H9 (cell line): ENCODE measurements around the gene STIMATE. TPM values are rescaled to one million over a fixed set of nuclear protein-coding genes. Genes with fewer than 3 reads are reported as not detected.

Experiments used
- DNase-seq: peaks from one replicate; pipeline ENCODE4 v3.0.0-alpha.2; 2017
- H2AFZ ChIP-seq: one replicate; pipeline ENCODE4 v1.6.1; 2013; ENCODE audit warnings: mild to moderate bottlenecking, low read length, control low read depth, moderate library complexity
- H2AK5ac ChIP-seq: 2 replicates; pipeline ENCODE4 v1.6.1; 2013; ENCODE audit warnings: low read length, control low read depth, mixed read lengths; ENCODE audit not compliant: insufficient read length
- H2BK120ac ChIP-seq: one replicate; pipeline ENCODE4 v1.6.1; 2013; ENCODE audit warnings: low read depth, mild to moderate bottlenecking, low read length, control low read depth, inconsistent platforms; ENCODE audit not compliant: poor library complexity, severe bottlenecking
- H2BK12ac ChIP-seq: 2 replicates; pipeline ENCODE4 v1.6.1; 2013; ENCODE audit warnings: low read length, control low read depth, mixed read lengths, low read depth; ENCODE audit not compliant: insufficient read length
- H2BK15ac ChIP-seq: 2 replicates; pipeline ENCODE4 v1.6.1; 2013; ENCODE audit warnings: low read depth, low read length, control low read depth
- H2BK20ac ChIP-seq: one replicate; pipeline ENCODE4 v1.6.1; 2013; ENCODE audit warnings: low read depth, mild to moderate bottlenecking, low read length, control low read depth, inconsistent platforms; ENCODE audit not compliant: poor library complexity, severe bottlenecking
- H2BK5ac ChIP-seq: 2 replicates; pipeline ENCODE4 v1.6.1; 2013; ENCODE audit warnings: low read length, control low read depth, mixed read lengths; ENCODE audit not compliant: insufficient read length
- H3K14ac ChIP-seq: 2 replicates; pipeline ENCODE4 v1.6.1; 2013; ENCODE audit warnings: low read length, control low read depth; ENCODE audit not compliant: insufficient read depth
- H3K18ac ChIP-seq: 2 replicates; pipeline ENCODE4 v1.6.1; 2013; ENCODE audit warnings: low read depth, mild to moderate bottlenecking, mixed read lengths, low read length, control low read depth; ENCODE audit not compliant: insufficient read length
- H3K23ac ChIP-seq: 2 replicates; pipeline ENCODE4 v1.6.1; 2013; ENCODE audit warnings: low read length, control low read depth, mixed read lengths, low read depth; ENCODE audit not compliant: insufficient read length
- H3K23me2 ChIP-seq: 2 replicates; pipeline ENCODE4 v1.6.1; 2013; ENCODE audit warnings: low read depth, mild to moderate bottlenecking, mixed read lengths, low read length, control low read depth; ENCODE audit not compliant: insufficient read length, poor library complexity, severe bottlenecking
- H3K27ac ChIP-seq: 2 replicates; pipeline ENCODE4 v1.5.1; 2013; ENCODE audit warnings: low read length, control low read depth, mixed read lengths, low read depth; ENCODE audit not compliant: insufficient read length
- H3K27me3 ChIP-seq: 2 replicates; pipeline ENCODE4 v1.6.1; 2013; ENCODE audit warnings: low read length, control low read depth, inconsistent platforms; ENCODE audit not compliant: insufficient read depth
- H3K4ac ChIP-seq: 2 replicates; pipeline ENCODE4 v1.6.1; 2013; ENCODE audit warnings: low read depth, mild to moderate bottlenecking, control low read depth, inconsistent platforms, low read length, moderate library complexity
- H3K4me1 ChIP-seq: 2 replicates; pipeline ENCODE4 v1.6.1; 2013; ENCODE audit warnings: low read length, control low read depth, inconsistent platforms; ENCODE audit not compliant: insufficient read depth
- H3K4me2 ChIP-seq: 2 replicates; pipeline ENCODE4 v1.6.1; 2013; ENCODE audit warnings: low read length, control low read depth, mixed read lengths; ENCODE audit not compliant: insufficient read length, insufficient read depth
- H3K56ac ChIP-seq: 2 replicates; pipeline ENCODE4 v1.6.1; 2013; ENCODE audit warnings: low read depth, mild to moderate bottlenecking, mixed read lengths, low read length, control low read depth; ENCODE audit not compliant: insufficient read length
- H3K79me1 ChIP-seq: 2 replicates; pipeline ENCODE4 v1.6.1; 2013; ENCODE audit warnings: low read depth, mild to moderate bottlenecking, moderate library complexity, low read length, control low read depth, inconsistent platforms; ENCODE audit not compliant: insufficient read depth, poor library complexity, severe bottlenecking
- H3K79me2 ChIP-seq: 2 replicates; pipeline ENCODE4 v1.6.1; 2013; ENCODE audit warnings: low read length, control low read depth, inconsistent platforms; ENCODE audit not compliant: insufficient read depth
- H3K9ac ChIP-seq: 2 replicates; pipeline ENCODE4 v1.6.1; 2013; ENCODE audit warnings: low read length, control low read depth, mixed read lengths; ENCODE audit not compliant: insufficient read length; ENCODE audit errors: extremely low read depth
- H3K9me3 ChIP-seq: one replicate; pipeline ENCODE4 v1.6.1; 2013; ENCODE audit warnings: low read depth, low read length, inconsistent platforms; ENCODE audit not compliant: control insufficient read depth
- H3T11ph ChIP-seq: one replicate; pipeline ENCODE4 v1.6.1; 2013; ENCODE audit warnings: mild to moderate bottlenecking, low read length, control low read depth, inconsistent platforms
- H4K20me1 ChIP-seq: one replicate; pipeline ENCODE4 v1.6.1; 2013; ENCODE audit not compliant: control insufficient read depth, insufficient read length, insufficient read depth
- H4K5ac ChIP-seq: 2 replicates; pipeline ENCODE4 v1.6.1; 2013; ENCODE audit warnings: low read depth, mild to moderate bottlenecking, mixed read lengths, low read length, control low read depth; ENCODE audit not compliant: insufficient read length
- H4K8ac ChIP-seq: replicated peaks from 2 replicates; pipeline ENCODE4 v1.6.1; 2013; ENCODE audit warnings: low read length, control low read depth, mixed read lengths, low read depth; ENCODE audit not compliant: insufficient read length
- H4K91ac ChIP-seq: 2 replicates; pipeline ENCODE4 v1.6.1; 2013; ENCODE audit warnings: low read depth, mild to moderate bottlenecking, moderate library complexity, mixed read lengths, low read length, control low read depth; ENCODE audit not compliant: insufficient read length
- H3K27ac Mint-ChIP-seq, 3 experiments: 2 replicates in 2 of 3; 3 replicates in 1 of 3; pipeline ENCODE4 v1.8.0; 2020 to 2021; ENCODE audit warnings: mixed read lengths in 3 of 3, mild to moderate bottlenecking in 1 of 3, moderate library complexity in 1 of 3
- H3K27me3 Mint-ChIP-seq: 2 replicates; pipeline ENCODE4 v1.8.0; 2021; ENCODE audit warnings: low read depth, mild to moderate bottlenecking, moderate library complexity, mixed read lengths
- H3K36me3 Mint-ChIP-seq, 3 experiments: 2 replicates in 2 of 3; 3 replicates in 1 of 3; pipeline ENCODE4 v1.8.0; 2020 to 2021; ENCODE audit warnings: low read depth in 3 of 3, mixed read lengths in 3 of 3; ENCODE audit not compliant: insufficient read depth in 1 of 3
- H3K4me1 Mint-ChIP-seq, 2 experiments: 2 replicates each; pipeline ENCODE4 v1.8.0; 2020; ENCODE audit warnings: mixed read lengths in 2 of 2
- H3K4me3 Mint-ChIP-seq, 2 experiments: 2 replicates in 1 of 2; 3 replicates in 1 of 2; pipeline ENCODE4 v1.8.0; 2020 to 2021; ENCODE audit warnings: mild to moderate bottlenecking in 2 of 2, mixed read lengths in 2 of 2, moderate library complexity in 1 of 2
- H3K9me3 Mint-ChIP-seq, 2 experiments: 2 replicates in 1 of 2; 3 replicates in 1 of 2; pipeline ENCODE4 v1.8.0; 2020; ENCODE audit warnings: mild to moderate bottlenecking in 2 of 2, mixed read lengths in 2 of 2, moderate library complexity in 1 of 2
- WGBS: extraction: QIAGEN DNeasy Blood & Tissue Kit; methylation state at CpG from one replicate; pipeline ENCODE4 v1.1.7; 2013; ENCODE audit warnings: missing lambda C conversion rate, low lambda C conversion rate, mixed read lengths; ENCODE audit not compliant: insufficient read length; ENCODE audit errors: extremely low coverage; 5-methylcytosine and 5-hydroxymethylcytosine counted together
- total RNA-seq: library from RNA; stranded (reverse); gene quantifications from 2 replicates; pipeline ENCODE4 v1.2.1, GENCODE V29; 2021
- TF ChIP-seq, protein P1 (sequence below): fragments of 200-600 bp; sonication (generic); conservative IDR thresholded peaks from 3 replicates; pipeline ENCODE4 v1.8.0; 2021; ENCODE audit warnings: antibody characterized with exemption, mild to moderate bottlenecking

STIMATE gene
- total RNA-seq, 1 experiment from 2014 or later: 25.6 TPM

DNA sequence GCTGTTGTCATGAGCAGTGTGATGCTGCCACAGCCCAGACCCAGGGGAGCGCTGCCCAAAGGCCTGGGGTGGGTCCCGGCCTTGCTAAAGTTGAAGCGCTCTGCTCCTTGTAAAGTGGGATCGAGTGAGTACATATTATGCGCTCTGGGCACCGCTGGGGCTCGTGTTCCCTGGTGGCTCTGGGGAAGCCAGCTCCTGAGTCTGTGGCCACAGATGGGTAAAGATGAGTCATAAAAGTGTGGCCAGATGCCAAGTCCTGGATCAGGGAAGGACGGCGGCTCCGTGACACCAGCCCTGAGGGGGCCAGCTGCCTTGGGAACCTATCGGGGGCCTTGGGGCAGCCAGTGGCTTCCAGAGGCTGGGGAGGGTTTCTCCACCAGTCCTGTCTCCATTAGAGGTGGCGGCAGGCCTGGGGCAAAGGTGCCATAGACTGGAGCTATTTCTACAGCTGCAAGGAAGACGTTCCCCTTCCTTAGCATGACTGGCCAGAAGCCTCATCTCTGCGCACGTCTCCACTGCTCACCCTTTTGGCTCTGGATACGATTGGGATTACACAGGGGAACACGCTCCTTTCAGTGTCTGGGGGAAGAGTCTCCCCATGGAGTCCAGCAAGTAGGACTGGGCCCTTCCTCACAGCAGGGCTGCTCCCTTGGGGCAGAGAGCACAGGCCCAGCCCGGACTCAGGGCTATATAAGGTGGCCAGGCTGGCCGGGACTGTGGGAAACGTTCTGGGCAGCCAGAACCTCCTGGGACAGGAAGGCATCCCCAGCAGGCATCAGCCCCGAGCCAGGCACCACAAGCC lies 65.6 kb downstream of the STIMATE start:
- H3K18ac ChIP-seq: no peak overlapping the region
- H4K91ac ChIP-seq: no peak overlapping the region
- no peak overlapping the region for H3K27ac ChIP-seq
- no CpG with 5 or more reads among the region's 21 CpGs for WGBS
- H3K4me3 Mint-ChIP-seq: no peak overlapping the region
- H3K4me1 Mint-ChIP-seq: peaks cover 21 to 35% of the 10 kb centered on the region in 2 experiments
- H3K27me3 Mint-ChIP-seq: no peaks in the 10 kb centered on the region; the same call in 1 of the 2 replicates
- H3K27me3 ChIP-seq: no peaks in the 10 kb centered on the region; the same call in 1 of the 2 replicates
- no peak overlapping the region for H2BK15ac ChIP-seq
- H4K20me1 ChIP-seq: no peaks in the 10 kb centered on the region
- no peak overlapping the region; the same call in 1 of the 2 replicates for H3K14ac ChIP-seq
- no peak overlapping the region for H2BK5ac ChIP-seq
- no peaks in the 10 kb centered on the region for H3K9me3 ChIP-seq
- H3K79me2 ChIP-seq: no peaks in the 10 kb centered on the region
- no peak overlapping the region for H4K5ac ChIP-seq
- no peaks in the 10 kb centered on the region for H3K79me1 ChIP-seq
- no peak overlapping the region for H2AK5ac ChIP-seq
- H3K9me3 Mint-ChIP-seq: no peaks in the 10 kb centered on the region
- H3K56ac ChIP-seq: no peak overlapping the region
- H3K36me3 Mint-ChIP-seq: peaks cover 0 to 2% (median 0%) of the 10 kb centered on the region in 3 experiments; a peak in 3 of 7 replicates
- H2BK120ac ChIP-seq: no peak overlapping the region
- H3K27ac Mint-ChIP-seq: peak overlapping the region in 1 of 3 experiments; percentile 80; a peak in 1 of 7 replicates
- TF ChIP-seq, protein P1, sequence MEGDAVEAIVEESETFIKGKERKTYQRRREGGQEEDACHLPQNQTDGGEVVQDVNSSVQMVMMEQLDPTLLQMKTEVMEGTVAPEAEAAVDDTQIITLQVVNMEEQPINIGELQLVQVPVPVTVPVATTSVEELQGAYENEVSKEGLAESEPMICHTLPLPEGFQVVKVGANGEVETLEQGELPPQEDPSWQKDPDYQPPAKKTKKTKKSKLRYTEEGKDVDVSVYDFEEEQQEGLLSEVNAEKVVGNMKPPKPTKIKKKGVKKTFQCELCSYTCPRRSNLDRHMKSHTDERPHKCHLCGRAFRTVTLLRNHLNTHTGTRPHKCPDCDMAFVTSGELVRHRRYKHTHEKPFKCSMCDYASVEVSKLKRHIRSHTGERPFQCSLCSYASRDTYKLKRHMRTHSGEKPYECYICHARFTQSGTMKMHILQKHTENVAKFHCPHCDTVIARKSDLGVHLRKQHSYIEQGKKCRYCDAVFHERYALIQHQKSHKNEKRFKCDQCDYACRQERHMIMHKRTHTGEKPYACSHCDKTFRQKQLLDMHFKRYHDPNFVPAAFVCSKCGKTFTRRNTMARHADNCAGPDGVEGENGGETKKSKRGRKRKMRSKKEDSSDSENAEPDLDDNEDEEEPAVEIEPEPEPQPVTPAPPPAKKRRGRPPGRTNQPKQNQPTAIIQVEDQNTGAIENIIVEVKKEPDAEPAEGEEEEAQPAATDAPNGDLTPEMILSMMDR: no peak
- H3K4me1 ChIP-seq: no peaks in the 10 kb centered on the region
- H3K23ac ChIP-seq: no peak overlapping the region
- H2BK20ac ChIP-seq: no peak overlapping the region
- no peak overlapping the region for H2AFZ ChIP-seq
- no peak overlapping the region for H4K8ac ChIP-seq
- H3T11ph ChIP-seq: no peak overlapping the region
- no peak overlapping the region for H3K4me2 ChIP-seq
- H2BK12ac ChIP-seq: no peak overlapping the region
- DNase-seq: no peak
- H3K9ac ChIP-seq: no peak overlapping the region
- H3K23me2 ChIP-seq: no peaks in the 10 kb centered on the region
- H3K4ac ChIP-seq: no peak overlapping the region
